Spinal cord (tissue), 10 donors: ENCODE data around the gene ZNF155. TPM values are rescaled to one million over a fixed set of nuclear protein-coding genes. Genes with fewer than 3 reads are reported as not detected.
"Not testable (repeated sequence)": the region's sequence is repeated elsewhere in the genome, so short reads cannot be mapped to it uniquely, and the experiment has no call there.

Experiments used
- DNase-seq, 6 donors: peaks; one replicate each; pipeline versions ENCODE4 v3.0.0 to v3.0.0-alpha.2; 2013 to 2015; ENCODE audit warnings: low spot score in 6 of 6, low read depth in 4 of 6
- H3K27ac ChIP-seq: one replicate; pipeline ENCODE4 v1.5.1; 2013; ENCODE audit warnings: low read depth, low read length, control low read depth
- H3K27me3 ChIP-seq: one replicate; pipeline ENCODE4 v1.6.1; 2013; ENCODE audit warnings: low read length; ENCODE audit not compliant: control insufficient read depth, insufficient read depth
- H3K36me3 ChIP-seq: one replicate; pipeline ENCODE4 v1.6.1; 2013; ENCODE audit warnings: low read length; ENCODE audit not compliant: control insufficient read depth, insufficient read depth
- H3K4me1 ChIP-seq: one replicate; pipeline ENCODE4 v1.6.1; 2013; ENCODE audit warnings: low read length; ENCODE audit not compliant: control insufficient read depth, insufficient read depth
- H3K4me3 ChIP-seq: one replicate; pipeline ENCODE4 v1.5.1; 2013; ENCODE audit warnings: low read depth, low read length, control low read depth
- H3K9me3 ChIP-seq: one replicate; pipeline ENCODE4 v1.6.1; 2013; ENCODE audit warnings: low read length; ENCODE audit not compliant: control insufficient read depth, insufficient read depth
- WGBS: methylation state at CpG from one replicate; pipeline ENCODE4 v1.1.5; 2013; ENCODE audit warnings: missing lambda C conversion rate; ENCODE audit not compliant: insufficient coverage; 5-methylcytosine and 5-hydroxymethylcytosine counted together
- long read RNA-seq, 4 donors: transcript quantifications; one replicate each; lab custom pipeline, GENCODE V29; 2026
- polyA plus RNA-seq, 2 donors: library from polyadenylated mRNA; unstranded; fragments of 120-200 nt; gene quantifications; one replicate each; pipeline ENCODE4 v1.2.1, GENCODE V29; 2013; ENCODE audit not compliant: insufficient read length in 2 of 2
- total RNA-seq, 2 donors: library from RNA; depleted of rRNA in 1 of 2; stranded (reverse); fragments of 120-200 nt in 1 of 2; fragments of >200 nt in 1 of 2; gene quantifications; one replicate each; pipeline versions ENCODE4 v1.2.3 to v1.2.4, GENCODE V29; 2013 to 2014
- donor health status: healthy.

The ZNF155 gene
- total RNA-seq: 10 to 100 TPM; 12.3 to 14.5 TPM
- 10 to 100 TPM; 10.2 to 15.0 TPM for polyA plus RNA-seq
- long read RNA-seq, donor 1, partial matches to known transcripts: 0 of 1 reads
- long read RNA-seq, donor 1, other reads (novel, unspliced or antisense): 0 of 1 reads
- long read RNA-seq, donor 2, partial matches to known transcripts: 0 of 1 reads
- long read RNA-seq, donor 2, other reads (novel, unspliced or antisense): 0 of 1 reads
- long read RNA-seq, donor 3, partial matches to known transcripts: 0 of 1 reads
- long read RNA-seq, donor 3, other reads (novel, unspliced or antisense): 0 of 1 reads
- long read RNA-seq, donor 4, partial matches to known transcripts: 23 of 27 reads
- long read RNA-seq, donor 4, other reads (novel, unspliced or antisense): 0 of 27 reads

- H3K36me3 ChIP-seq: peaks cover under 1% of the 10 kb centered on the region
- H3K4me3 ChIP-seq: peak within 1 kb of the TSS; percentile 86
- no peaks in the 10 kb centered on the region for H3K9me3 ChIP-seq
- H3K4me1 ChIP-seq: peaks cover 9% of the 10 kb centered on the region
- H3K27me3 ChIP-seq: no peaks in the 10 kb centered on the region
- peak; percentile 92 to 99 (median 96) for DNase-seq
- WGBS: 0% methylated on average over 32 of the region's 40 CpGs
- H3K27ac ChIP-seq: peak within 1 kb of the TSS; percentile 50
These were observed at the start of gene ZNF155 for GRCh38 chr19:43983912-43984686. Gene ZNF155, plus strand, starts transcription at chr19:43984188. Its CDS starts 4,356 bp downstream, at chr19:43988544.

GRCh38 chr19:43934985-43935708 lies 48.8 kb upstream of the ZNF155 start, which contains the start of gene ZNF45:
Gene ZNF45, minus strand, starts transcription at chr19:43935282. Its CDS starts 13,097 bp downstream, at chr19:43922185.
- Histone ChIP-seq H3K27ac (peak within 1 kb of the TSS; percentile 91), H3K9me3 (no peaks in the 10 kb centered on the region), H3K4me3 (peak within 1 kb of the TSS; percentile 88), H3K4me1 (peaks cover 3% of the 10 kb centered on the region), H3K36me3 (peaks cover 14% of the 10 kb centered on the region), H3K27me3 (no peaks in the 10 kb centered on the region)
- peak; percentile 87 to 98 (median 93) for DNase-seq
- 0% methylated on average over 41 of the region's 42 CpGs for WGBS

- no peaks in the 10 kb centered on the region for H3K27me3 ChIP-seq
- no peak overlapping the region for H3K4me3 ChIP-seq
- H3K27ac ChIP-seq: no peak overlapping the region
- no peaks in the 10 kb centered on the region for H3K9me3 ChIP-seq
- WGBS: 89% methylated on average over 1 of the region's 5 CpGs
- peaks cover 9% of the 10 kb centered on the region for H3K36me3 ChIP-seq
- no peak for DNase-seq
- peaks cover 3% of the 10 kb centered on the region for H3K4me1 ChIP-seq
These were observed 47.8 kb upstream of the ZNF155 start for GRCh38 chr19:43936188-43936587.

GRCh38 chr19:43939557-43940260 lies 44.3 kb upstream of the ZNF155 start:
- Histone ChIP-seq H3K27ac (no peak overlapping the region), H3K36me3 (no peaks in the 10 kb centered on the region), H3K27me3 (no peaks in the 10 kb centered on the region), H3K4me3 (no peak overlapping the region), H3K9me3 (no peaks in the 10 kb centered on the region), H3K4me1 (no peaks in the 10 kb centered on the region)
- DNase-seq: no peak
- no CpG with 5 or more reads among the region's 3 CpGs for WGBS

- H3K4me1 ChIP-seq: no peaks in the 10 kb centered on the region
- no peak overlapping the region for H3K27ac ChIP-seq
- no peak overlapping the region for H3K4me3 ChIP-seq
- DNase-seq: no peak
- no peaks in the 10 kb centered on the region for H3K36me3 ChIP-seq
- no peaks in the 10 kb centered on the region for H3K9me3 ChIP-seq
- H3K27me3 ChIP-seq: no peaks in the 10 kb centered on the region
- WGBS: 67% methylated on average over 1 of the region's 4 CpGs
These were observed 43.3 kb upstream of the ZNF155 start for GRCh38 chr19:43940719-43941118.

- Histone ChIP-seq H3K4me1 (no peaks in the 10 kb centered on the region), H3K36me3 (no peaks in the 10 kb centered on the region), H3K27me3 (no peaks in the 10 kb centered on the region), H3K27ac (no peak overlapping the region), H3K4me3 (no peak overlapping the region), H3K9me3 (no peaks in the 10 kb centered on the region)
- WGBS: no CpG with 5 or more reads among the region's 5 CpGs
- no peak for DNase-seq
These were observed 42.8 kb upstream of the ZNF155 start for GRCh38 chr19:43941209-43941608.

GRCh38 chr19:43947412-43947811 lies 36.6 kb upstream of the ZNF155 start:
- not testable (repeated sequence) for H3K27ac ChIP-seq, H3K4me1 ChIP-seq, DNase-seq, H3K36me3 ChIP-seq, H3K27me3 ChIP-seq, H3K9me3 ChIP-seq, H3K4me3 ChIP-seq
- WGBS: no CpG with 5 or more reads among the region's 1 CpG

GRCh38 chr19:43949803-43950202 lies 34.2 kb upstream of the ZNF155 start:
- H3K27ac ChIP-seq, H3K4me1 ChIP-seq, H3K36me3 ChIP-seq, H3K9me3 ChIP-seq, H3K4me3 ChIP-seq, DNase-seq, H3K27me3 ChIP-seq: not testable (repeated sequence)
- WGBS: no CpG with 5 or more reads among the region's 2 CpGs
